Left ventricle myocardium inferior (tissue), 1 donor: Measurements from ENCODE around the gene MAP1LC3A. TPM values are rescaled to one million over a fixed set of nuclear protein-coding genes. Genes with fewer than 3 reads are reported as not detected.

Experiments used
- DNase-seq: peaks from one replicate; pipeline ENCODE4 v3.0.0-alpha.2; 2020
- H3K27ac ChIP-seq: fragments of 200-600 bp; replicated peaks from 2 replicates; pipeline ENCODE4 v1.8.0; 2021
- H3K27me3 ChIP-seq: fragments of 200-600 bp; 2 replicates; pipeline ENCODE4 v1.8.0; 2021; ENCODE audit warnings: low read depth
- H3K36me3 ChIP-seq: fragments of 200-600 bp; 2 replicates; pipeline ENCODE4 v1.8.0; 2021
- H3K4me1 ChIP-seq: fragments of 200-600 bp; 2 replicates; pipeline ENCODE4 v1.8.0; 2021
- H3K4me3 ChIP-seq: fragments of 200-600 bp; 2 replicates; pipeline ENCODE4 v1.8.0; 2021; ENCODE audit warnings: mild to moderate bottlenecking, moderate library complexity
- H3K9me3 ChIP-seq: fragments of 200-600 bp; replicated peaks from 2 replicates; pipeline ENCODE4 v1.8.0; 2021
- intact Hi-C: fragments of 100-400 bp; cut with micrococcal nuclease; formaldehyde crosslinking; loops from one replicate; pipeline ENCODE4 v1.11.0; 2022
- total RNA-seq: library from RNA; stranded (reverse); fragmentation: NEBNext Ultra II Directional; extraction: Animal tissue kit (Norgen Biotek cat#: 25700); gene quantifications from one replicate; pipeline ENCODE4 v1.2.1, GENCODE V29; 2021
- TF ChIP-seq, protein P1 (sequence below): fragments of 200-600 bp; IDR thresholded peaks from 2 replicates; pipeline ENCODE4 v1.8.0; 2021; ENCODE audit warnings: antibody characterized with exemption, mild to moderate bottlenecking, borderline replicate concordance
- donor health status: DM: no; HTN: yes; CAD: no; lungs with severe emphysema.

Gene MAP1LC3A
- total RNA-seq, 1 donor from 2014 or later = 110 TPM

DNA sequence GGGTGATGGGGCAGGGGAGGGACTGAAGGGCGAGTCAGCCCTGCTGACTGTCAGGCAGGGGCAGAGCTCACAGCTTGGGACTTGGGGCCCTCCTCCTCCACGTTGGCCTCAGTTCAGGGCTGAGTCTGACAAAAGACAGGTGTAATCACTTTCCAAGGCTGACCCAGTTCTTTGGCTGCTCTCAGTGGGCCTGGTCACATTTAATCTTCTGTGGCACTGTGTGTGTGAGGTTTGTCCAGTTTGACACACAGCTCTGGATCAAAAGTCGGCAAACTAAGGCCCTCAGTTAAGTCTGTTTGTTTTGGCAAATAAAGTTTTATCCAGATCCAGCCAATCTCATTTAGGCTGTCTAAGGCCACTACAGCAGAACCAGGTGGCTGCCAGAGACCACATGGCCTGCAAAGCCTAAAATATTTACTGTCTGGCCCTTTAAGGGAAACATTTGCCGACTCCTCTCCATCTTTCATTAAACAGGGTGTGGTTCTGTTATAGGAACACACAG is 5.1 kb upstream of the MAP1LC3A start:
- intact Hi-C loops = no loop called here
- Histone ChIP-seq H3K27me3 (no peaks in the 10 kb centered on the region), H3K27ac (peak overlapping the region; percentile 47), H3K4me3 (no peak overlapping the region), H3K9me3 (no peaks in the 10 kb centered on the region), H3K36me3 (no peaks in the 10 kb centered on the region), H3K4me1 (peaks cover 22% of the 10 kb centered on the region)
- no peak for DNase-seq
- TF ChIP-seq, protein P1, sequence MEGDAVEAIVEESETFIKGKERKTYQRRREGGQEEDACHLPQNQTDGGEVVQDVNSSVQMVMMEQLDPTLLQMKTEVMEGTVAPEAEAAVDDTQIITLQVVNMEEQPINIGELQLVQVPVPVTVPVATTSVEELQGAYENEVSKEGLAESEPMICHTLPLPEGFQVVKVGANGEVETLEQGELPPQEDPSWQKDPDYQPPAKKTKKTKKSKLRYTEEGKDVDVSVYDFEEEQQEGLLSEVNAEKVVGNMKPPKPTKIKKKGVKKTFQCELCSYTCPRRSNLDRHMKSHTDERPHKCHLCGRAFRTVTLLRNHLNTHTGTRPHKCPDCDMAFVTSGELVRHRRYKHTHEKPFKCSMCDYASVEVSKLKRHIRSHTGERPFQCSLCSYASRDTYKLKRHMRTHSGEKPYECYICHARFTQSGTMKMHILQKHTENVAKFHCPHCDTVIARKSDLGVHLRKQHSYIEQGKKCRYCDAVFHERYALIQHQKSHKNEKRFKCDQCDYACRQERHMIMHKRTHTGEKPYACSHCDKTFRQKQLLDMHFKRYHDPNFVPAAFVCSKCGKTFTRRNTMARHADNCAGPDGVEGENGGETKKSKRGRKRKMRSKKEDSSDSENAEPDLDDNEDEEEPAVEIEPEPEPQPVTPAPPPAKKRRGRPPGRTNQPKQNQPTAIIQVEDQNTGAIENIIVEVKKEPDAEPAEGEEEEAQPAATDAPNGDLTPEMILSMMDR = no peak

DNA sequence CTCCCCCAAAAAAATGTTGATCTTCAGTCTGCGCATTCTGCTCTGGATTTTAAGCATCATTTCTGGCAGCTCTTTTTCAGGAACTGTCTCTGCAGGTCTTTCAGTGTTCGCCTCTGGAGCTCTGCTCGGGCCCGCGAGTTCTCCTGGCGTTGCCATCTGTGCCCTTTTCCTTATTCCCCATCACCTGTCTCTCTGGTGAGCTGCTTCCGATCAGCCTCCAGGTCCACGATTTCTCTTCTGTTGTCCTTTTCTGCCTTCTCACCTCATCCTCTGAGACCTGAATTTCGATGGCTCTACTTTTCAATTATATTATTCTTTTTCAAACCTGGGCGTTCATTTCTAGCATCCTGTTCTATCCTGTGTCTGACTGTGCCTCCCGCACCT is 590 bp upstream of the MAP1LC3A start:
- TF ChIP-seq, protein P1 = no peak
- peak overlapping the region; percentile 94 for H3K4me3 ChIP-seq
- peaks cover 37% of the 10 kb centered on the region for H3K4me1 ChIP-seq
- intact Hi-C loops = no loop called here
- H3K27me3 ChIP-seq = no peaks in the 10 kb centered on the region
- H3K27ac ChIP-seq = peak overlapping the region; percentile 96
- no peaks in the 10 kb centered on the region for H3K36me3 ChIP-seq
- H3K9me3 ChIP-seq = no peaks in the 10 kb centered on the region
- DNase-seq = no peak

DNA sequence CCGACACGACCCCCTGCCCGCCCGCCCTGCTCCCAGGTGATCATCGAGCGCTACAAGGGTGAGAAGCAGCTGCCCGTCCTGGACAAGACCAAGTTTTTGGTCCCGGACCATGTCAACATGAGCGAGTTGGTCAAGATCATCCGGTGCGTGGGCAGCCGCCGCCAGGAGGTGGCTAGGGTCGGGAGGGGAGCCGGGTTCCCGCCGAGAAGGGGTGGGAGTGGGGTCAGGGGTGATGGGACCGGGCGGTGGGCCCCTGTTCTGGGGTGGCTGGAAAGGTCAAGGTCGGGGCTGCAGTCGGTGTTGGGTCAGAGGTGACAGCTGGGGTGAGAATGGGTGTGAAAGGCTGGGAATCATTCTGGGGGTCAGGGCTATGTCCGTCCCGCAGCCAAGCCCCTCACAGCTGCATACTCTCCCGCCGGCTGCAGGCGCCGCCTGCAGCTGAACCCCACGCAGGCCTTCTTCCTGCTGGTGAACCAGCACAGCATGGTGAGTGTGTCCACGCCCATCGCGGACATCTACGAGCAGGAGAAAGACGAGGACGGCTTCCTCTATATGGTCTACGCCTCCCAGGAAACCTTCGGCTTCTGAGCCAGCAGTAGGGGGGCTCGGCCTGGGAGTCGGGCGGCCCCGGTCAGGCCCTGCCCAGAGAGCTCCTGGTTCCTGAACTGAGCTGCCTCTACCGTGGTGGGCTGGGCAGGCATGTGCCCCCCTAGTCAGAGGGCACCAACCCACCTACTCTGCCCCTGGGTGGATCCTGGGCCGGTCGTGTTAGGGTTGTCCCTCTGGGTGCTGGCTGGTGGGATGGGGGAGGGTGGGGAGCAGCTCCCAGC is 1.0 kb downstream of the MAP1LC3A start:
- Histone ChIP-seq H3K27me3 (no peaks in the 10 kb centered on the region), H3K36me3 (no peaks in the 10 kb centered on the region), H3K27ac (peak overlapping the region; percentile 96), H3K9me3 (no peaks in the 10 kb centered on the region), H3K4me1 (peaks cover 27% of the 10 kb centered on the region), H3K4me3 (peak overlapping the region; percentile 94)
- TF ChIP-seq, protein P1 = no peak
- no peak for DNase-seq
- intact Hi-C loops = no loop called here

DNA sequence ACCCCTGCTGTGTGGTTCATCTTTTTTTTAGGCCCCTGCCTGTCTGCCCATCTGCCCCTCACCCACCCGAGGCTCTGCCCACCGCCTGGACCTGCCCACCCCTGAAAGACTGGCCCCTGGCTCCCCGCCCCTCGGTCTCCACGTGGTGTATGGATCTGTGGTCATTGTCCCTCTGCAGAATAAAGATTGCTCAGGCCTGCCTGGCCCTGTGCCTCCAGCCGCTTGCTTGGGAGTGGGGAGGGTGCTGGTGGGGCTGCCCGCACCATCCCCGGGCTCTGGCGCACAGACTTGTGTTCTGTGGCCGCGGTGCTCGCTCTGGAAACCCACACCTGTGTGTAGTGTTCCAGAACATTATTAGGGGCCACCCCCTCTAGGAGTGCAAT is 1.6 kb downstream of the MAP1LC3A start:
- intact Hi-C loops = no loop called here
- peak overlapping the region; percentile 94 for H3K4me3 ChIP-seq
- TF ChIP-seq, protein P1 = no peak

DNA sequence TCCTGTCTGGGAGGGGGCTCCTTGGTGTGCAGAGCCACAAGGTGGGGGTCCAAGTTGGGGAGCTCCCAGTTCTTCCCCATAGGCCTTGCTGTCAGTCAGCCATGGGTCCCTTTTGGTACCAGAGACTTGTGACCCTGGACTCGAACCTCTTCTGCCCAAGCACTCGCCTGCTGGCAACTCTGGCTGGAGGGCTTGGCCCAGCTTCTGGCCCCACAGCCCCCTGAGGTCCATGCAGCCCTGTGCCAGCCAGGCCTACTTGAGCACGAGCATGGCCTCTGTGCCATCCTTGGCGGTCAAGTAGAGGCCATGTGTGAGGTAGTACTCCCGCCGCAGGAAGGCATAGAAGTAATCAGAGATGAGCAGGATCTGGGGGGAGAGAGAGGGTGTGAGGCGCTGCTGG is 2.1 kb downstream of the MAP1LC3A start:
- Histone ChIP-seq H3K4me1 (peaks cover 32% of the 10 kb centered on the region), H3K27ac (no peak overlapping the region), H3K27me3 (no peaks in the 10 kb centered on the region), H3K9me3 (no peaks in the 10 kb centered on the region), H3K36me3 (no peaks in the 10 kb centered on the region), H3K4me3 (no peak overlapping the region)
- DNase-seq = no peak
- intact Hi-C loops = no loop called here
- TF ChIP-seq, protein P1 = no peak

More for the DNA sequence above, 1.6 kb downstream of the MAP1LC3A start:
- Histone ChIP-seq H3K27me3 (no peaks in the 10 kb centered on the region), H3K9me3 (no peaks in the 10 kb centered on the region), H3K36me3 (no peaks in the 10 kb centered on the region), H3K27ac (peak overlapping the region; percentile 96), H3K4me1 (peaks cover 32% of the 10 kb centered on the region)
- DNase-seq = no peak
